Panc1 (cell line): Measurements from ENCODE around the gene ROBO1.

Experiments
- POLR2AphosphoS5 ChIP-seq: IDR thresholded peaks from 2 replicates; pipeline ENCODE4 v1.6.1; 2012; ENCODE audit warnings: mild to moderate bottlenecking, low read depth, low read length, moderate library complexity
- TF ChIP-seq, protein P1 (sequence below): fragments of 450-650 bp; IDR thresholded peaks from 2 replicates; pipeline ENCODE4 v1.5.1; 2017; ENCODE audit warnings: mild to moderate bottlenecking

- TF ChIP-seq, protein P1, sequence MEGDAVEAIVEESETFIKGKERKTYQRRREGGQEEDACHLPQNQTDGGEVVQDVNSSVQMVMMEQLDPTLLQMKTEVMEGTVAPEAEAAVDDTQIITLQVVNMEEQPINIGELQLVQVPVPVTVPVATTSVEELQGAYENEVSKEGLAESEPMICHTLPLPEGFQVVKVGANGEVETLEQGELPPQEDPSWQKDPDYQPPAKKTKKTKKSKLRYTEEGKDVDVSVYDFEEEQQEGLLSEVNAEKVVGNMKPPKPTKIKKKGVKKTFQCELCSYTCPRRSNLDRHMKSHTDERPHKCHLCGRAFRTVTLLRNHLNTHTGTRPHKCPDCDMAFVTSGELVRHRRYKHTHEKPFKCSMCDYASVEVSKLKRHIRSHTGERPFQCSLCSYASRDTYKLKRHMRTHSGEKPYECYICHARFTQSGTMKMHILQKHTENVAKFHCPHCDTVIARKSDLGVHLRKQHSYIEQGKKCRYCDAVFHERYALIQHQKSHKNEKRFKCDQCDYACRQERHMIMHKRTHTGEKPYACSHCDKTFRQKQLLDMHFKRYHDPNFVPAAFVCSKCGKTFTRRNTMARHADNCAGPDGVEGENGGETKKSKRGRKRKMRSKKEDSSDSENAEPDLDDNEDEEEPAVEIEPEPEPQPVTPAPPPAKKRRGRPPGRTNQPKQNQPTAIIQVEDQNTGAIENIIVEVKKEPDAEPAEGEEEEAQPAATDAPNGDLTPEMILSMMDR = no peak
- no peak for TF ChIP-seq POLR2AphosphoS5
These were observed 289.2 kb downstream of the ROBO1 start for GRCh38 chr3:79478620-79479019.
